HepG2 (cell line): ENCODE data around the gene LRRC32.

Experiments used
- FOXP1 ChIP-seq, 2 experiments: fragments of 450-650 bp in 1 of 2; IDR thresholded peaks; 2 replicates each; pipeline ENCODE4 v1.6.1; 2017 to 2018; ENCODE audit warnings: antibody characterized with exemption in 1 of 2
- GABPB1 ChIP-seq: IDR thresholded peaks from 2 replicates; pipeline ENCODE4 v1.6.1; 2016; ENCODE audit warnings: mild to moderate bottlenecking, missing genetic modification reagents, moderate library complexity, missing compliant biosample characterization
- HNF4A ChIP-seq: sonication (generic); formaldehyde crosslinking; IDR thresholded peaks from 2 replicates; pipeline ENCODE4 v1.4.0; 2020; ENCODE audit warnings: missing genetic modification reagents
- KAT8 ChIP-seq: IDR thresholded peaks from 2 replicates; pipeline ENCODE4 v1.6.1; 2016; ENCODE audit warnings: missing genetic modification reagents, missing compliant biosample characterization
- MYC ChIP-seq: sonication (generic); formaldehyde crosslinking; IDR thresholded peaks from 2 replicates; pipeline ENCODE4 v1.9.0; 2021; ENCODE audit warnings: missing genetic modification reagents, borderline replicate concordance
- SNAPC2 ChIP-seq: sonication (generic); formaldehyde crosslinking; IDR thresholded peaks from 2 replicates; pipeline ENCODE4 v1.8.1; 2022; ENCODE audit warnings: mild to moderate bottlenecking, missing genetic modification reagents
- SOX6 ChIP-seq, 2 experiments: fragments of 450-650 bp in 1 of 2; sonication (generic) in 1 of 2; formaldehyde crosslinking in 1 of 2; IDR thresholded peaks; 2 replicates each; pipeline versions ENCODE4 v1.4.0 to v1.6.1; 2017 to 2020; ENCODE audit warnings: antibody characterized with exemption in 1 of 2, mild to moderate bottlenecking in 1 of 2, missing genetic modification reagents in 1 of 2
- ZNF260 ChIP-seq: sonication (generic); formaldehyde crosslinking; IDR thresholded peaks from 2 replicates; pipeline ENCODE4 v1.4.0; 2020; ENCODE audit warnings: missing genetic modification reagents, low read depth, mild to moderate bottlenecking, borderline replicate concordance
- TF ChIP-seq, protein P1 (sequence below): sonication (generic); formaldehyde crosslinking; IDR thresholded peaks from 2 replicates; pipeline ENCODE4 v1.5.0; 2020; ENCODE audit warnings: mild to moderate bottlenecking, missing genetic modification reagents, moderate library complexity

GRCh38 chr11:76610871-76611475 is 59.6 kb downstream of the LRRC32 start:
- TF ChIP-seq KAT8 (no peak), FOXP1 (IDR thresholded peaks at IDR 0.05) (no peak), FOXP1 (CRISPR knock-in tag; IDR thresholded peaks at IDR 0.05) (no peak), MYC (CRISPR knock-in tag) (no peak), ZNF260 (CRISPR knock-in tag) (no peak), SOX6 (IDR thresholded peaks at IDR 0.05) (no peak), SOX6 (CRISPR knock-in tag; IDR thresholded peaks at IDR 0.05) (no peak), HNF4A (CRISPR knock-in tag) (no peak), GABPB1 (CRISPR knock-in tag) (no peak), SNAPC2 (CRISPR knock-in tag) (no peak)
- TF ChIP-seq, protein P1, sequence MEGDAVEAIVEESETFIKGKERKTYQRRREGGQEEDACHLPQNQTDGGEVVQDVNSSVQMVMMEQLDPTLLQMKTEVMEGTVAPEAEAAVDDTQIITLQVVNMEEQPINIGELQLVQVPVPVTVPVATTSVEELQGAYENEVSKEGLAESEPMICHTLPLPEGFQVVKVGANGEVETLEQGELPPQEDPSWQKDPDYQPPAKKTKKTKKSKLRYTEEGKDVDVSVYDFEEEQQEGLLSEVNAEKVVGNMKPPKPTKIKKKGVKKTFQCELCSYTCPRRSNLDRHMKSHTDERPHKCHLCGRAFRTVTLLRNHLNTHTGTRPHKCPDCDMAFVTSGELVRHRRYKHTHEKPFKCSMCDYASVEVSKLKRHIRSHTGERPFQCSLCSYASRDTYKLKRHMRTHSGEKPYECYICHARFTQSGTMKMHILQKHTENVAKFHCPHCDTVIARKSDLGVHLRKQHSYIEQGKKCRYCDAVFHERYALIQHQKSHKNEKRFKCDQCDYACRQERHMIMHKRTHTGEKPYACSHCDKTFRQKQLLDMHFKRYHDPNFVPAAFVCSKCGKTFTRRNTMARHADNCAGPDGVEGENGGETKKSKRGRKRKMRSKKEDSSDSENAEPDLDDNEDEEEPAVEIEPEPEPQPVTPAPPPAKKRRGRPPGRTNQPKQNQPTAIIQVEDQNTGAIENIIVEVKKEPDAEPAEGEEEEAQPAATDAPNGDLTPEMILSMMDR (CRISPR knock-in tag), result no peak
